ENCODE results near the gene IGIP. TPM values are rescaled to one million over a fixed set of nuclear protein-coding genes. Genes with fewer than 3 reads are reported as not detected.

The IGIP gene
- total RNA-seq, 1 donor, result 2.3 TPM

GRCh38 chr5:140178482-140179116, 52.9 kb downstream of the IGIP start:
- peaks cover 36% of the 10 kb centered on the region for H3K4me1 ChIP-seq (ENCODE audit: insufficient read depth, low read length)

More at GRCh38 chr5:140178482-140179116, 52.9 kb downstream of the IGIP start:
- Histone ChIP-seq H3K9me3 (ENCODE audit: low read depth, low read length) (no peaks in the 10 kb centered on the region), H3K4me3 (ENCODE audit: low read length) (no peak overlapping the region), H3K27me3 (ENCODE audit: insufficient read depth, low read length) (no peaks in the 10 kb centered on the region)

Other genes with a start within 250 kb of the IGIP start
- gene NRG2, start 82.6 kb upstream of the IGIP start, total RNA-seq, result 0.10 TPM
- 6.5 TPM for gene PURA, start 11.8 kb upstream of the IGIP start, total RNA-seq
- gene CYSTM1, start 49.3 kb downstream of the IGIP start, total RNA-seq, result 5.6 TPM
- gene PFDN1, start 177.2 kb downstream of the IGIP start, total RNA-seq, result 68.2 TPM
- 80.5 TPM for gene HBEGF, start 220.7 kb downstream of the IGIP start, total RNA-seq
- 0.10 TPM for gene SLC4A9, start 234.3 kb downstream of the IGIP start, total RNA-seq

All from mononuclear cell (primary cell).